WTC11 (cell line): ENCODE results near the gene DAND5.

ENCODE experiments used
- ATF3 ChIP-seq: sonication (generic); formaldehyde crosslinking; conservative IDR thresholded peaks from 2 replicates; pipeline ENCODE4 v1.8.1; 2022; ENCODE audit warnings: mild to moderate bottlenecking, missing genetic modification reagents
- E2F1 ChIP-seq: sonication (generic); formaldehyde crosslinking; IDR thresholded peaks from 2 replicates; pipeline ENCODE4 v1.8.0; 2022; ENCODE audit warnings: mild to moderate bottlenecking, missing genetic modification reagents
- E2F4 ChIP-seq: sonication (generic); formaldehyde crosslinking; IDR thresholded peaks from 2 replicates; pipeline ENCODE4 v1.8.1; 2022; ENCODE audit warnings: low read depth, mild to moderate bottlenecking, moderate library complexity, missing genetic modification reagents, borderline replicate concordance
- ESRRA ChIP-seq: sonication (generic); formaldehyde crosslinking; IDR thresholded peaks from 2 replicates; pipeline ENCODE4 v1.8.1; 2022; ENCODE audit warnings: mild to moderate bottlenecking, missing genetic modification reagents, borderline replicate concordance
- GABPB1 ChIP-seq: sonication (generic); formaldehyde crosslinking; IDR thresholded peaks from 2 replicates; pipeline ENCODE4 v1.8.1; 2023; ENCODE audit warnings: mild to moderate bottlenecking, missing genetic modification reagents
- IRF1 ChIP-seq: sonication (generic); formaldehyde crosslinking; IDR thresholded peaks from 2 replicates; pipeline ENCODE4 v1.8.0; 2023; ENCODE audit warnings: missing genetic modification reagents
- JUN ChIP-seq: sonication (generic); formaldehyde crosslinking; IDR thresholded peaks from 2 replicates; pipeline ENCODE4 v1.8.0; 2023; ENCODE audit warnings: mild to moderate bottlenecking, missing genetic modification reagents
- MXD4 ChIP-seq: fragments of 250-450 bp; sonication (Bioruptor Pico); IDR thresholded peaks from 2 replicates; pipeline ENCODE4 v1.8.0; 2021; ENCODE audit warnings: mild to moderate bottlenecking, moderate library complexity, borderline replicate concordance
- RELA ChIP-seq: sonication (generic); formaldehyde crosslinking; IDR thresholded peaks from 2 replicates; pipeline ENCODE4 v1.8.1; 2022; ENCODE audit warnings: missing genetic modification reagents, mild to moderate bottlenecking, borderline replicate concordance
- USF2 ChIP-seq: sonication (generic); formaldehyde crosslinking; IDR thresholded peaks from 2 replicates; pipeline ENCODE4 v1.8.1; 2023; ENCODE audit warnings: mild to moderate bottlenecking, missing genetic modification reagents, moderate library complexity
- ZNF423 ChIP-seq: fragments of 250-450 bp; sonication (Bioruptor Pico); IDR thresholded peaks from 2 replicates; pipeline ENCODE4 v2.1.2; 2022; ENCODE audit warnings: mild to moderate bottlenecking, moderate library complexity
- TF ChIP-seq, protein P1 (sequence below): fragments of 200-600 bp; IDR thresholded peaks from 2 replicates; pipeline ENCODE4 v1.8.0; 2022; ENCODE audit warnings: antibody characterized with exemption
- TF ChIP-seq, protein P2 (sequence below): sonication (generic); formaldehyde crosslinking; IDR thresholded peaks from 2 replicates; pipeline ENCODE4 v1.8.1; 2023; ENCODE audit warnings: mild to moderate bottlenecking, moderate library complexity, missing genetic modification reagents
- TF ChIP-seq, protein P3 (sequence below): sonication (generic); formaldehyde crosslinking; IDR thresholded peaks from 2 replicates; pipeline ENCODE4 v1.8.1; 2022; ENCODE audit warnings: mild to moderate bottlenecking, moderate library complexity, missing genetic modification reagents

DNA sequence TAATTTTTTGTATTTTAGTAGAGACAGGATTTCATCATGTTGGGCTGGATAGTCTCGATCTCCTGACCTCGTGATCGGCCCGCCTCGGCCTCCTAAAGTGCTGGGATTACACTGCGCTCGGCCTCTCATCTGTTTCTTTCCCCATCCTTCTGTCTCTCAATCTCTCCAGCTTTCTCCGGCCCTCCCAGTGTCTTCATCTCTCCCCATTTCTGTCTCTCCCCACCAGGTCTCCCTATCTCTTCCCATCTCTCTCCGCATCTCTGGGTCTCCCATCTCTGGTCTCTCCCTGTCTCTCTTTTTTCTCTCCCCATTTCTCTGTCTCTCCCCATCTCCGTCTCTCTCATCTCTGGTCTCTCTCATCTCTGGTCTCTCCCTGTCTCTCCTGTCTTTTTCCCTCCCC lies 13.7 kb downstream of the DAND5 start:
- TF ChIP-seq ATF3 = no peak
- TF ChIP-seq JUN = no peak
- no peak for TF ChIP-seq E2F4 (CRISPR knock-in tag)
- TF ChIP-seq USF2 (CRISPR knock-in tag) = no peak
- no peak for TF ChIP-seq MXD4
- TF ChIP-seq RELA (CRISPR knock-in tag) = no peak
- TF ChIP-seq, protein P1, sequence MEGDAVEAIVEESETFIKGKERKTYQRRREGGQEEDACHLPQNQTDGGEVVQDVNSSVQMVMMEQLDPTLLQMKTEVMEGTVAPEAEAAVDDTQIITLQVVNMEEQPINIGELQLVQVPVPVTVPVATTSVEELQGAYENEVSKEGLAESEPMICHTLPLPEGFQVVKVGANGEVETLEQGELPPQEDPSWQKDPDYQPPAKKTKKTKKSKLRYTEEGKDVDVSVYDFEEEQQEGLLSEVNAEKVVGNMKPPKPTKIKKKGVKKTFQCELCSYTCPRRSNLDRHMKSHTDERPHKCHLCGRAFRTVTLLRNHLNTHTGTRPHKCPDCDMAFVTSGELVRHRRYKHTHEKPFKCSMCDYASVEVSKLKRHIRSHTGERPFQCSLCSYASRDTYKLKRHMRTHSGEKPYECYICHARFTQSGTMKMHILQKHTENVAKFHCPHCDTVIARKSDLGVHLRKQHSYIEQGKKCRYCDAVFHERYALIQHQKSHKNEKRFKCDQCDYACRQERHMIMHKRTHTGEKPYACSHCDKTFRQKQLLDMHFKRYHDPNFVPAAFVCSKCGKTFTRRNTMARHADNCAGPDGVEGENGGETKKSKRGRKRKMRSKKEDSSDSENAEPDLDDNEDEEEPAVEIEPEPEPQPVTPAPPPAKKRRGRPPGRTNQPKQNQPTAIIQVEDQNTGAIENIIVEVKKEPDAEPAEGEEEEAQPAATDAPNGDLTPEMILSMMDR = no peak
- TF ChIP-seq GABPB1 (CRISPR knock-in tag) = no peak
- no peak for TF ChIP-seq ESRRA (CRISPR knock-in tag)
- TF ChIP-seq, protein P2, sequence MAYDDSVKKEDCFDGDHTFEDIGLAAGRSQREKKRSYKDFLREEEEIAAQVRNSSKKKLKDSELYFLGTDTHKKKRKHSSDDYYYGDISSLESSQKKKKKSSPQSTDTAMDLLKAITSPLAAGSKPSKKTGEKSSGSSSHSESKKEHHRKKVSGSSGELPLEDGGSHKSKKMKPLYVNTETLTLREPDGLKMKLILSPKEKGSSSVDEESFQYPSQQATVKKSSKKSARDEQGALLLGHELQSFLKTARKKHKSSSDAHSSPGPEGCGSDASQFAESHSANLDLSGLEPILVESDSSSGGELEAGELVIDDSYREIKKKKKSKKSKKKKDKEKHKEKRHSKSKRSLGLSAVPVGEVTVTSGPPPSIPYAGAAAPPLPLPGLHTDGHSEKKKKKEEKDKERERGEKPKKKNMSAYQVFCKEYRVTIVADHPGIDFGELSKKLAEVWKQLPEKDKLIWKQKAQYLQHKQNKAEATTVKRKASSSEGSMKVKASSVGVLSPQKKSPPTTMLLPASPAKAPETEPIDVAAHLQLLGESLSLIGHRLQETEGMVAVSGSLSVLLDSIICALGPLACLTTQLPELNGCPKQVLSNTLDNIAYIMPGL (CRISPR knock-in tag) = no peak
- no peak for TF ChIP-seq E2F1 (CRISPR knock-in tag)
- no peak for TF ChIP-seq ZNF423
- TF ChIP-seq IRF1 (CRISPR knock-in tag) = no peak
- TF ChIP-seq, protein P3, sequence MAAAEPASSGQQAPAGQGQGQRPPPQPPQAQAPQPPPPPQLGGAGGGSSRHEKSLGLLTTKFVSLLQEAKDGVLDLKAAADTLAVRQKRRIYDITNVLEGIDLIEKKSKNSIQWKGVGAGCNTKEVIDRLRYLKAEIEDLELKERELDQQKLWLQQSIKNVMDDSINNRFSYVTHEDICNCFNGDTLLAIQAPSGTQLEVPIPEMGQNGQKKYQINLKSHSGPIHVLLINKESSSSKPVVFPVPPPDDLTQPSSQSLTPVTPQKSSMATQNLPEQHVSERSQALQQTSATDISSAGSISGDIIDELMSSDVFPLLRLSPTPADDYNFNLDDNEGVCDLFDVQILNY = no peak
